ENCODE data around the gene E4F1. TPM values are rescaled to one million over a fixed set of nuclear protein-coding genes. Genes with fewer than 3 reads are reported as not detected.

The E4F1 gene
- total and polyA plus RNA-seq, 2 of the 8 experiments (the other 6 are each of a cell fraction or from before 2014, with no cell fraction given): 22.2 to 27.0 TPM

GRCh38 chr16:2229091-2229490 is 5.7 kb downstream of the E4F1 start (continued):
- TF ChIP-seq TCF12 (IDR thresholded peaks at IDR 0.05; ENCODE audit: low read depth, low read length) (no peak), NRF1 (IDR thresholded peaks at IDR 0.05; ENCODE audit: low read depth, low read length) (no peak), POU5F1 (IDR thresholded peaks at IDR 0.05; ENCODE audit: low read depth, low read length) (no peak), FOSL1 (IDR thresholded peaks at IDR 0.05; ENCODE audit: insufficient read depth, low read depth, low read length) (no peak), KDM1A (IDR thresholded peaks at IDR 0.05; ENCODE audit: borderline replicate concordance, low read length) (no peak)
